IMR-90 (cell line): ENCODE measurements around the gene OR6V1.

Source experiments
- CTCF ChIP-seq: conservative IDR thresholded peaks from 2 replicates; pipeline ENCODE4 v1.5.1; 2012; ENCODE audit warnings: mild to moderate bottlenecking, low read depth, low read length, improper control_type of control experiment
- MAZ ChIP-seq: IDR thresholded peaks from 2 replicates; pipeline ENCODE4 v1.6.1; 2012; ENCODE audit warnings: low read depth, mild to moderate bottlenecking, low read length, improper control_type of control experiment, moderate library complexity, borderline replicate concordance
- POLR2A ChIP-seq: IDR thresholded peaks from 2 replicates; pipeline ENCODE4 v1.6.1; 2012; ENCODE audit warnings: mild to moderate bottlenecking, low read depth, low read length
- USF2 ChIP-seq: fragments of 150-350 bp; IDR thresholded peaks from 2 replicates; pipeline ENCODE4 v1.6.1; 2017; ENCODE audit warnings: mild to moderate bottlenecking, antibody characterized with exemption, low read length, low read depth

- no peak for TF ChIP-seq CTCF
- TF ChIP-seq USF2 = no peak
- no peak for TF ChIP-seq POLR2A
- no peak for TF ChIP-seq MAZ
These were observed 24.5 kb upstream of the OR6V1 start for GRCh38 chr7:143027683-143028082.
